Fibroblast of gingiva (primary cell): ENCODE results near the gene RFNG.

ENCODE experiments used
- DNase-seq: peaks from one replicate; pipeline ENCODE4 v3.0.0-alpha.2; 2011; ENCODE audit warnings: low read depth

RFNG gene

DNA sequence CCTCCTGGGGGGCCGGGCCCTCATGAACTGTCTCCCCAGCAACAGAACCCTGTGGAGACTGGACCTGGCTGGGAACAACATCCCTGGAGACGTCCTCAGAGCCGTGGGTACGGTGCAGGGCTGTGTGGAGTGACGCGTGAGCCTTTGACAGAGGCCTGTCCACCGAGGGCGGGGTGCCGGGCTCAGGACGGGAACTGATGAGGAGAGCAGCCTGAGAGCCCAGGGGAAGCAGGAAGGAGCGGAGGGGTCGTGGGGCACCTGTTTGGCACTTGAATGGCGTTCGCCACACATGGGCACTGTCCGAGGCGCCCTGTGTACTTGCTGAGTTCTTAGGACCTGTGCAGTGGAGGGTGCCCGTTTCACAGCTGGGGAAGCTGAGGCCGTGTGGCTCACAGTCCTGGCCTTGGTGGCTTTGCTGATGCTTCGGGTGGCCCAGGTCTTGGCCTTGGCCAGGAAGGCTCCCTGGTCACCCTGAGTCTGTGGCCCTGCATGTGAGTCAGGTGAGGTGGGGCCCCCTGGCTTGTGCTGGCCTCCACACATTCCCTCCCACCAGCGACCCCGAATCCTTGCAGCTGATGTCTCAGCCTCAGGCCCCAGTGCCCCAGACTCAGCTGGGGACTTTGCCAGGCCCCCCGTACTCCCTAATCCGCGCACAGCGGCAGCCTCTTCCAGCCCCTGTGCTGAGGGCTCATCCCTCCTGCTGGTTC, 26.1 kb downstream of the RFNG start:
- DNase-seq, result no peak

- no peak for DNase-seq
Observed at GRCh38 chr17:82024859-82025258, 26.8 kb downstream of the RFNG start.

DNA sequence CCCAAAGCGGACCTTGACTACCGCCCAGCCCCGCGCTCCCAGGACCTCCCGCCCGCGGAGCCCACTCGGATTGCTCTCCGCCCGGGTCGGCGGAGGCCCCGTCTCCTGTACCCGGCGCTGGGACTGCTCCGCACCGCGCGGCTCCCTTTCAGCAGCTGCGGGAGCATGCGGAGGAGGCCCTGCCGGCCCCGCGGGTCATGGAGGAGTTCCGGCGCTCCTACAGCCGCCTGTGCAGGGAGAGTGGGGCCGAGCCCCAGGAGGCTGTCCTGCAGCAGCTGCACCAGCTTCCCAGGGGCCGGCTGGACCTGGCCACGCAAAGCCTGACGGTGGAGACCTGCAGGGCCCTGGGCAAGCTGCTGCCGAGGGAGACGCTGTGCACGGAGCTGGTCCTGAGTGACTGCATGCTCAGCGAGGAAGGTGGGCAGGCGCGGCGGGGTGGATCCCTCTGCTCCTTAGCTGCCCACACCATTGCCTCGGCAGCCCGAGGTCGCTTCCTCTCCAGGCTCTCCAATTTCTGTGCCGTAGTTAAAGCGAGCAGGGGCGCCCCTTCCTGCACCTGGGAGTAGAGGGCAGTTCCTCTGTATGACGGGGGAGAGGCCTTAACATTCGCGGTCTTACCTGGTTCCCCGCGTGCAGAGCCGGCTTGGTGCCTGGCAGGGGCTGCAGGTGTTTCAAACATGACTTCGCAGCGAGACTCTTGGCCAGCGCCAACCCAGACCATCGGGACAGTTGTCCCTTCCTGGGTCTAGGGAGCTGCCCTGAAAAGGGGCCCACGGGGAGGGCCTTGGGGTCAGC, 28.0 kb downstream of the RFNG start:
- no peak for DNase-seq

- DNase-seq, result peak; percentile 100
Observed at GRCh38 chr17:82022981-82023446, 28.6 kb downstream of the RFNG start, which contains the start of gene LRRC45. Gene LRRC45, plus strand, starts transcription at chr17:82023305. Its CDS starts 339 bp downstream, at chr17:82023644.

DNA sequence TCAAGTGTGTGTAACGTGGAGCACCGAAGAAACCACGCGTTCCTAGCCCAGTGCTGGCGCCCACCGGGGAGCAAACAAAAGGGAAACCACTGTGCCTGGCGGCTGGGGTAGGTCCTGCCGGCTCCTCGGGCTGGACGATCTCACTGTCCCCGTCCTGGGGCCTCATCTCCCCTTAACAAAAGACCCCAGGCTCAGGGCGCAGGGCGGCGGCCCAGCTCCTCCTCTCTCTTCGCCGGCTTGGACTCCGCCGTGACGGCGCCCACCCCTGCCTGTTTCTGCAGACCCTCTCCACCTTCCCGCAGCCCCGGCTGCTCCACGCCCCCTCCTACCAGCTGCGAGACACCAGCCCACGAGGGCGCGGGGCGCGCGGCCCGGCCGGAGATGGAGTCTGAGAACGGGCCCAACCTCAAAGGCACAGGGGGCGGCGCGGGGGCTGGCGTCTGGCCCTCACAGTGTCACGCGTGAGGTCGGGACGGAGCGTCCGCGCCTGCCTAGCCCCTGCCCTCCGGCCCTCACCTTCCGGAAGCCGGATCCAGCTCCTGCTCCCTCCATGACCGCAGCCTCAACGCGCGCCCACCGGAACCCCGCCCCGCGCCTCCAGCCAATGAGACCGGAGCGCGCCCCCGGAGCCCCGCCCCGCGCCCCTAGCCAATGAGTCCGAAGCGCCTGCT, 29.2 kb downstream of the RFNG start, which contains the start of gene CENPX:
Gene CENPX, minus strand, starts transcription at position 569 of the 671 bp plus-strand sequence. Its CDS starts 17 bp downstream, at position 552.
- no peak for DNase-seq

GRCh38 chr17:82021900-82022309, 29.7 kb downstream of the RFNG start:
- DNase-seq, result no peak

GRCh38 chr17:82021107-82021899, 30.3 kb downstream of the RFNG start:
- DNase-seq, result peak; percentile 72

DNA sequence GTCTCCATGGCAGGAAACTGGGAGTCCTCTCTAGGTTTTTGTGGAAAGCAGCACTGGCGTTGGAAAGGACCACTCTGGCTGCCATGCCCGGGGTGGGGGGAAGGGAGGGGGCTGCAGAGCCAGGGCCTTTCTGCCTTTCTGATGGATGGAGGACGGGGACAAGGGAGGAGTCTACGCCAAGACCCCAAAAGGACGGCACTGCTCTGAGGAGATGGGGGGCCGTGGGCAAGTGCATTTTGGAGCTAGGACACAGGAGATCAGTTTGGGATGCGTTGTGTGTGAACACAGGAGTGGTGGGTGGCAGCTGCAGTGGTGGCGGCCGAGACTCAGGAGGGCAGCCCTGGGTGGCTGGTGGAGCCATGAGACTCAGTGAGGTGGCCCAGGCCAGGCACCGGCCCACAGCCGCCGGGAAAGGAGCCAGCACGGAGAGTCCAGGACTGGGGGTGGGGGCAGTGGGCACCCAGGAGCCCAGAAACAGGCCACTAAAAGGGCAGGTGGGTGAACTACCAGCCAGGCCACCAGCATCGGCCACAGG, 31.0 kb downstream of the RFNG start:
- DNase-seq, result no peak

DNA sequence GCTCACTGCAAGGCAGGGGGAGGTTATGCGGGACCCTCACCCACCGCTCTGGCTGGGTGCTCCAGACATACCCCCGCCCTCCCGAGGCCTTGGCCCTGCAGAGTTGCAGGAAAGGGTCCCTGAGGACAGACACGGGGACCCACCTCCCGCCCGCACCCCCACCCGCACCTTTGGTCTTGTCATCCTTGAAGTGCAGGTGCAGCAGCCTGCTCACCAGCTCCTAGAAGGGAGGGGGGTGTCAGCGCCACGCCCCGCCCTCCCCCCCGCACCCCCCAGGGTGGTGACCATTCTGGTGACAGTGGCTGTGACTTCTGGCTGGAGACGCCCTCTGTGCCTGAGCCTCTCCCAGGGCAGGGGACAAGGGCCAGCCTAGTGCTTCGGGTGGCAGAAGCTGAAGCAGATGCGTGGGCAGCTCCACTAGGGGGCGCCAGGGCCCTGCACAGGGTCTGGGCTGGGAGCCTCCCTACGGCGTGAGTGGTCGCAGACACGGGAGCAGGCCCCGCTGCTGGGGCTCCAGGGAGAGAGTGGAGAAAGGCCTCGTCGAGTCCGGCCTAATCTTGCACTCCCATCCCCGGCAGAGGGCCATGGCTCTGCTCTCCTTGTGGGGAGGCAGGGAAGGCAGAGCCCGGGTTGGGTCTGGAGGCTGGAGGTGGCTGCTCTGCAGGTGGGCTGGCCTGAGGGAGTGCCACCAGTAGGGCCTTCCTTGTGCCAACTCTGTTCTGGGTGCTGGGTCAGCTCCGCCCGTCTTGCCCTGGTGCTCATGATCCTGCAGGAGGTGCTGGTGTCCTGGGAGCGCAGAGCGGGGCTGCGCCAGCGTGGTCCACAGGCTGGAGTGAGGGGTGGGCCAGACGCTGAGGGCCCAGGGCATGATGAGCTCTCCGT, 31.7 kb downstream of the RFNG start:
- DNase-seq, result no peak

DNA sequence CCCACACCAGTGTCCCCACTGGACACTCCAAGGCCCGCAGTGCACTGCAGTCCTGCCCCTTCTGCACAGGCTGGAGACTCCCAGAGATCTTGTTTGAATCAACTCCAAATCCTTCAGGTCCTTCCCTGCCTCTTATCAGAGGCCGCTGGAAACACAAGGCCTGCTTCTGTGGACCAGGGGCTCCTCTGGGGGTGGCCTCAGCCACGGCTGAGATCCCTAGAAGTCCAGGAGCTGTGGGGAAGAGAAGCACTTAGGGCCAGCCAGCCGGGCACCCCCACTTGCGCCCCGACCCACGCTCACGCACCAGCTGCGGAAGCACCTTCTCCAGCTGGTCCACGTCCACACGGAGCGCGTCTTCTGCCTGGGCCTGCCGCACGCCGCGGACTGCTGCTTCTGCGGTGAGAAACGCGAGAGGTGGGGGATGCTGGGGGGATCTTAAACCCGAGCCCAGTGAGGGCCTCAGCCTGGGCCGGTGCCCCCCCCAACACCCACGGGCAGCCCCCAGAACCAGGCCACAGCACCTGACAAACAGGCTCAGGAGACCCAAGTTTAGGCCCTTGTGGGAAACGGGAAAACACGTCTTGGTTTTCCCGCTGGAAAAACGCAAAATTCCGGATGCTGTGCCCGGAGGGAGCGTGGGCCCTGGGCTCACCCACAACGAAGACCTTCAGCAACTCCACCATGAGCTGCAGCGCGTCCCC, 32.5 kb downstream of the RFNG start:
- no peak for DNase-seq

DNA sequence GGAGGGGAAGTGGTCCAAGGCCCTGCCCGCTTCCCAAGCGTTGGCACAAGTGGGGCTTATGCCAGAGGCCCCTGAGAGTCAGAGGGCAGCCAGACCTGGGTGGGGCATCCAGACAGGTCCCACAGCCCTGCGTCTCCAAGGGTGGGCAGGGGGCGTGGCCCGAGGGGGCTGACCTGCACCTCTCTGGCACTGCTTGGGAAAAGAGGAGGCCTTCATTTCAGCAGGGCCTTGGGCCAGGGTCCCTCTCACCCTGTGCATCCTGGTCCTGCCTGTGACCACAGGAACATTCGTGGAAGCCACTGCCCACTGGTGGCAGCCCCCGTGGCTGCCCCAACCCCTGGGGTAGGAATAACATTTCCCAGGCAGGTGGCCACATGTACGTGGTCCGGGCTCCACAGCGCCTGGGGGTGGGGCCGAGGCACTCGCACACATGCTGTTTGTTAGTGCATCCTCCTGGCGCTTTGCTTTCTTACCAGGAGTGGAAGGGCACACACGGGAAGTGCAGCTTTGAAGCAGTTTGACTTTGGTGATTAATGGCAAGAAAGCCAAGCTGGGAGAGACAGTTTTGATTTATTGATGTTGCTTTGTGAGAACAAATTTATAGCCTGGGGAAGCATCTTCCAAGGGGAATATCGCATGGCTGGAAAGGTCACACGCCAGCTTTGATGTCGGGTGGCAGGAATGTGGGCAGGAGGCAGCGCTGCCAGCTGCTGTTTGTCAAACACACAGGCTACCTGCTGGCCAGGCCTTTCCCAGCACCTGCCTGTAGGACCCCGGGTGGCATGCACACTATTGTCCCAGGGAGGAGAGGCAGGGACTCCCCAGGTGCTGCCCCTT, 33.2 kb downstream of the RFNG start:
- no peak for DNase-seq

DNA sequence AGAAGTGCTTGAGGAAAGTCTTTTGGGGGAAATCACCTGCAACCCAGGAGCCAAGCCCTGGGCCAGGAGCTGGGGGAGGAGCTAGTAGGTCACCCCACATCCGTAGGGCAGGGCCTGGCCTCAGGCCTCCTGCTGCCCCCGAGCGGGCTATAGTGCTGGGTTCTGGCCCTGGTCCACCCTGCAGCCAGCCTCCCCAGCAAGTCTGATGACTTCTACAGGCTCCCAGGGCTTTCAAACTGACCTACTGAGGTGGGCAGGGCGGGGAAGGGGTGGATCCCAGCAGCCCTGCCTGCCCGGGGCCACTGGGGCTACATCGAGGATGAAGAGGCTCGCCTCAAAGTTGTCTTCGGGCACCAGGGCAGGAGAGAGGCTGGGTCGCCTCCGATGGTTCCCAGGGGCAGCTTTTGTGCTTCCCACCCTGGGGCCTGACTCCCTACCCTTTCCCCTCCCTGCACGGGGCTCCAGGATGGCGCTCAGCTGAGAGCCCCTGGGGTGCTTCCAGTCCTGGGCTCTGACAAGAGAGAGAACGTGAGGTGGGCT, 33.9 kb downstream of the RFNG start:
- no peak for DNase-seq

- no peak for DNase-seq
Observed at GRCh38 chr17:82016875-82017459, 34.6 kb downstream of the RFNG start.

GRCh38 chr17:82016061-82016874, 35.3 kb downstream of the RFNG start:
- no peak for DNase-seq

- DNase-seq, result no peak
Observed at GRCh38 chr17:82015311-82015971, 36.2 kb downstream of the RFNG start.

DNA sequence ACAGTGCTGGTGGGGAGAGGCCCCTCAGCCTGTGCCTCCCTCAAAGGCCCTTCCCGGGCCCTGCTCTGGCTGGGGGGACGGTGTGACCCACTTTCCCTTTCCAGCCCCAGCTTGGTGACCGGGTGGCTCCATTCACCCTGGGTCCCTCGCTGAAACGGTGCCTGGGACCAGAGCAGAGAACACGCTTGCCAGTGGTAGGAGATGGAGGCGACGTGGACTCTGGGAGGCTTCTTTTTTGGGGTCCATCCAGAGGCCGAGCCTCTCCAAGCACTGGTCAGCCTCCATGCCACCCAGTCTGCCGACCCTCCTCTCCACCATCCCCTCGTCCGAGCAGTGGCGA, 36.7 kb downstream of the RFNG start:
- DNase-seq, result no peak

GRCh38 chr17:82014432-82014831, 37.2 kb downstream of the RFNG start:
- no peak for DNase-seq
